Suprapubic skin (tissue), 4 donors: ENCODE results near the gene MAML2. TPM values are rescaled to one million over a fixed set of nuclear protein-coding genes. Genes with fewer than 3 reads are reported as not detected.

Experiments used
- DNase-seq, 2 donors: peaks; one replicate each; pipeline ENCODE4 v3.0.0-alpha.2; 2019; ENCODE audit warnings: low spot score in 2 of 2
- H3K27ac ChIP-seq: fragments of 200-600 bp; sonication (generic); one replicate; pipeline ENCODE4 v1.5.1; 2019
- H3K27me3 ChIP-seq: fragments of 200-600 bp; sonication (generic); one replicate; pipeline ENCODE4 v1.5.1; 2019
- H3K36me3 ChIP-seq: fragments of 200-600 bp; sonication (generic); one replicate; pipeline ENCODE4 v1.5.1; 2019
- H3K4me1 ChIP-seq: fragments of 200-600 bp; sonication (generic); one replicate; pipeline ENCODE4 v1.5.1; 2019
- H3K4me3 ChIP-seq: fragments of 200-600 bp; sonication (generic); one replicate; pipeline ENCODE4 v1.5.1; 2019; ENCODE audit warnings: mild to moderate bottlenecking
- H3K9me3 ChIP-seq: fragments of 200-600 bp; sonication (generic); one replicate; pipeline ENCODE4 v1.5.1; 2019
- CTCF ChIP-seq, 2 donors: fragments of 200-600 bp in 1 of 2; fragments of 450-650 bp in 1 of 2; sonication (generic) in 1 of 2; IDR thresholded peaks; one replicate each; pipeline ENCODE4 v1.5.1; 2016 to 2019; ENCODE audit warnings: antibody characterized with exemption in 2 of 2, mild to moderate bottlenecking in 1 of 2, moderate library complexity in 1 of 2
- EP300 ChIP-seq: sonication (generic); formaldehyde crosslinking; IDR thresholded peaks from one replicate; pipeline ENCODE4 v1.6.1; 2017; ENCODE audit warnings: antibody characterized with exemption
- POLR2A ChIP-seq, 2 donors: fragments of 450-650 bp; IDR thresholded peaks; one replicate each; pipeline ENCODE4 v1.6.1; 2017; ENCODE audit warnings: antibody characterized with exemption in 2 of 2, mild to moderate bottlenecking in 2 of 2, moderate library complexity in 2 of 2
- POLR2AphosphoS5 ChIP-seq, 3 donors: sonication (generic); formaldehyde crosslinking; IDR thresholded peaks; one replicate each; pipeline ENCODE4 v1.6.1; 2017; ENCODE audit warnings: antibody characterized with exemption in 3 of 3
- WGBS: methylation state at CpG from one replicate; pipeline ENCODE4 v1.1.5; 2018; 5-methylcytosine and 5-hydroxymethylcytosine counted together
- total RNA-seq, 4 donors: library from RNA; depleted of rRNA; stranded (reverse); fragments of >200 nt; gene quantifications; one replicate each; pipeline ENCODE4 v1.1.0, GENCODE V29; 2016

MAML2 gene
- total RNA-seq, 4 donors from 2014 or later: 24.9 to 44.4 (median 30.9) TPM

DNA sequence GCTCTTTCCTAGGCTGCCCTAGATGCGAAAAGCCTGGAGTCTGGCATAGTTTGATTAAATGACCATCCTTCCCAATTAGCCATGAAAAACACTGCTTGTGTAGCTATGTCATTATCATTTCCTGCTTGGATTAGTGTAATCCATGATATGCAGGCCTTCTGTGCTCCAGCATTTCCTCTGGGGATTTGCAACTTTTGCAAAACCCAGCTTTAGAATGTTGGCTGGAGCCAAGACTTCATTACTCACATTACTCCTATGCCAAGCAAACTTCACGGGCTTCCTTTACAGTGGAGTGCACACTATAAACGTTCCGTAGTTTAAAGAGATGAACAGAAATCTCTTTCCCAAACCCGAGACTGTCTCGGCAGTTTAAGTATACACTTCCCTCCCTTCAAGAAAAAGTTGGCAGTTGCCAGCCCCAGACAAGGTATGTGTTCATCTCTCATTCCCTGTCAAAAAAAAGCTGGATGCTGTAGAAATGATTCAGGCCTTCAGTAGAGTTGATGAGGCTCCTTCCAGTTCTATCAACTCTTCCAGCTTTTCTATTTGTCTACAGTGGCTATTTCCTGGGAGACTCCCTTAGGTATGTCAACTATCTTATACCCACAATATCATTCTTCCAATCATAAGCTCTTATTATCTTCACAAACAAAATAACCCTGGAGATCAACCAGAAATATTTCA lies 180.0 kb downstream of the MAML2 start:
- H3K27me3 ChIP-seq: no peaks in the 10 kb centered on the region
- H3K4me1 ChIP-seq: peaks cover 52% of the 10 kb centered on the region
- peak overlapping the region; percentile 65 for H3K27ac ChIP-seq
- no peaks in the 10 kb centered on the region for H3K9me3 ChIP-seq
- H3K36me3 ChIP-seq: no peaks in the 10 kb centered on the region
- H3K4me3 ChIP-seq: no peak overlapping the region
- WGBS: 28% methylated on average over 6 of the region's 6 CpGs
- TF ChIP-seq EP300 (no peak), POLR2AphosphoS5 (IDR thresholded peaks at IDR 0.05) (peak in 1 of 3 donors; percentile 65)
- no peak for DNase-seq

GRCh38 chr11:96161307-96162089 lies 181.5 kb downstream of the MAML2 start:
- 76% methylated on average over 10 of the region's 10 CpGs for WGBS
- DNase-seq: no peak
- Histone ChIP-seq H3K9me3 (no peaks in the 10 kb centered on the region), H3K4me3 (no peak overlapping the region), H3K36me3 (no peaks in the 10 kb centered on the region), H3K27ac (peak overlapping the region; percentile 23), H3K4me1 (peaks cover 49% of the 10 kb centered on the region), H3K27me3 (no peaks in the 10 kb centered on the region)
- TF ChIP-seq POLR2AphosphoS5 (IDR thresholded peaks at IDR 0.05): no peak
- TF ChIP-seq POLR2A (IDR thresholded peaks at IDR 0.05): no peak
- TF ChIP-seq CTCF (IDR thresholded peaks at IDR 0.05): no peak
- no peak for TF ChIP-seq EP300

DNA sequence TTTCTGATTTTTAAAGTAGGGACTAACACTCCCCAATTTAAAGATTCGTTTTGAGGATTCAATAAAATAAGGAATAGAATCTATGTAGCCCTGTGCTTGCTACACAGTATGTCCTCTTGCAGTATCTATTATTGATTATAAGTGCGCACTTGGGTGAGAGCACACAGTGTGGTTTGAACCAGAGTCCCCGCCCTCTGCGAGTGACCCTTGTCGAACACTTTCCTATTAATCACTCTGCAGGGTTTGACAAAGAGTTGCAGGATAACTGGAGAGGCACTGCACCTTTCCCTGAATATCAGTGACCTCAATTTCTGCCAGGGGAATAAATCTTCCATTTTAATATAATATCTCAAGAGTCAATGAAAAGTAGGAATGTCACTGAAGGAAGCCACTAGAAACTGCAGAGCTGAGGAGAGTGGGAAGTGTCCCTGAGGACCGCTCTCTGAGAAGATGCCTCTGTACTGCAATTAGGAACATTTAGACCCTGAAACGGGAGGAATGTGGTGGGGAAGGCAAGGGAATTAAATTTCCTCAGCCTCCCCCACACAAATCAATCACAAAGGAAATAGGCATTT lies 182.2 kb downstream of the MAML2 start:
- no peaks in the 10 kb centered on the region for H3K27me3 ChIP-seq
- WGBS: 81% methylated on average over 7 of the region's 7 CpGs
- peaks cover 49% of the 10 kb centered on the region for H3K4me1 ChIP-seq
- H3K36me3 ChIP-seq: no peaks in the 10 kb centered on the region
- H3K4me3 ChIP-seq: no peak overlapping the region
- no peaks in the 10 kb centered on the region for H3K9me3 ChIP-seq
- TF ChIP-seq CTCF (IDR thresholded peaks at IDR 0.05): no peak
- TF ChIP-seq EP300: no peak
- TF ChIP-seq POLR2AphosphoS5 (IDR thresholded peaks at IDR 0.05): no peak
- no peak for TF ChIP-seq POLR2A (IDR thresholded peaks at IDR 0.05)
- no peak for DNase-seq
- H3K27ac ChIP-seq: peak overlapping the region; percentile 23

- Histone ChIP-seq H3K4me3 (no peak overlapping the region), H3K27me3 (no peaks in the 10 kb centered on the region), H3K27ac (no peak overlapping the region), H3K9me3 (no peaks in the 10 kb centered on the region), H3K36me3 (no peaks in the 10 kb centered on the region), H3K4me1 (peaks cover 57% of the 10 kb centered on the region)
- 75% methylated on average over 5 of the region's 6 CpGs for WGBS
- TF ChIP-seq CTCF (IDR thresholded peaks at IDR 0.05) (no peak), EP300 (no peak), POLR2A (IDR thresholded peaks at IDR 0.05) (no peak), POLR2AphosphoS5 (IDR thresholded peaks at IDR 0.05) (no peak)
- DNase-seq: no peak
These were observed 183.0 kb downstream of the MAML2 start for GRCh38 chr11:96159968-96160367.

GRCh38 chr11:96158126-96158525 lies 184.9 kb downstream of the MAML2 start:
- no peaks in the 10 kb centered on the region for H3K36me3 ChIP-seq
- H3K4me1 ChIP-seq: peaks cover 63% of the 10 kb centered on the region
- WGBS: 58% methylated on average over 1 of the region's 1 CpG
- H3K9me3 ChIP-seq: no peaks in the 10 kb centered on the region
- H3K27me3 ChIP-seq: no peaks in the 10 kb centered on the region
- H3K27ac ChIP-seq: no peak overlapping the region
- H3K4me3 ChIP-seq: no peak overlapping the region
- no peak for DNase-seq
- no peak for TF ChIP-seq CTCF (IDR thresholded peaks at IDR 0.05)
- no peak for TF ChIP-seq POLR2AphosphoS5 (IDR thresholded peaks at IDR 0.05)
- no peak for TF ChIP-seq EP300
- TF ChIP-seq POLR2A (IDR thresholded peaks at IDR 0.05): no peak
